Mesendoderm (in vitro differentiated cells): ENCODE results near the gene NLK.

Experiments
- DNase-seq: peaks from one replicate; pipeline ENCODE4 v3.0.0; 2013
- H2AK5ac ChIP-seq: 2 replicates; pipeline ENCODE4 v1.6.1; 2013; ENCODE audit warnings: low read length, inconsistent platforms
- H2BK120ac ChIP-seq: 2 replicates; pipeline ENCODE4 v1.6.1; 2013; ENCODE audit warnings: low read depth, mild to moderate bottlenecking, low read length, moderate library complexity, mixed read lengths
- H2BK15ac ChIP-seq: replicated peaks from 2 replicates; pipeline ENCODE4 v1.6.1; 2013; ENCODE audit warnings: low read depth, mild to moderate bottlenecking, moderate library complexity
- H2BK5ac ChIP-seq: 2 replicates; pipeline ENCODE4 v1.6.1; 2013; ENCODE audit warnings: low read length, inconsistent platforms
- H3K18ac ChIP-seq: 2 replicates; pipeline ENCODE4 v1.6.1; 2013; ENCODE audit warnings: mild to moderate bottlenecking, low read length, mixed read lengths
- H3K23ac ChIP-seq: one replicate; pipeline ENCODE4 v1.6.1; 2013; ENCODE audit warnings: low read length
- H3K27ac ChIP-seq: 2 replicates; pipeline ENCODE4 v1.5.1; 2013; ENCODE audit warnings: low read depth, mild to moderate bottlenecking, inconsistent platforms, low read length, moderate library complexity
- H3K27me3 ChIP-seq: 2 replicates; pipeline ENCODE4 v1.6.1; 2013; ENCODE audit warnings: low read length, control low read depth, mild to moderate bottlenecking, inconsistent platforms; ENCODE audit not compliant: insufficient read depth, poor library complexity
- H3K36me3 ChIP-seq: 2 replicates; pipeline ENCODE4 v1.6.1; 2013; ENCODE audit warnings: low read length, inconsistent platforms; ENCODE audit not compliant: control insufficient read depth, insufficient read depth
- H3K4ac ChIP-seq: one replicate; pipeline ENCODE4 v1.6.1; 2013; ENCODE audit warnings: low read depth, mild to moderate bottlenecking, low read length, moderate library complexity
- H3K4me1 ChIP-seq: 2 replicates; pipeline ENCODE4 v1.6.1; 2013; ENCODE audit warnings: low read depth, low read length, inconsistent platforms; ENCODE audit not compliant: control insufficient read depth
- H3K4me2 ChIP-seq: 2 replicates; pipeline ENCODE4 v1.6.1; 2013; ENCODE audit warnings: low read length
- H3K4me3 ChIP-seq: 2 replicates; pipeline ENCODE4 v1.5.1; 2013; ENCODE audit warnings: mild to moderate bottlenecking, low read length
- H3K56ac ChIP-seq: one replicate; pipeline ENCODE4 v1.6.1; 2013; ENCODE audit warnings: low read length
- H3K79me1 ChIP-seq: 2 replicates; pipeline ENCODE4 v1.6.1; 2013; ENCODE audit warnings: low read length, inconsistent platforms
- H3K79me2 ChIP-seq: 2 replicates; pipeline ENCODE4 v1.6.1; 2013; ENCODE audit warnings: mild to moderate bottlenecking, low read length; ENCODE audit not compliant: control insufficient read depth, insufficient read depth
- H3K9ac ChIP-seq: 2 replicates; pipeline ENCODE4 v1.6.1; 2013; ENCODE audit warnings: low read length, inconsistent platforms
- H4K5ac ChIP-seq: one replicate; pipeline ENCODE4 v1.6.1; 2013; ENCODE audit warnings: low read length
- H4K8ac ChIP-seq: one replicate; pipeline ENCODE4 v1.6.1; 2013; ENCODE audit warnings: low read depth, mild to moderate bottlenecking, control low read depth, low read length, moderate library complexity
- WGBS: extraction: QIAGEN DNeasy Blood & Tissue Kit; methylation state at CpG from one replicate; pipeline ENCODE4 v1.1.7; 2013; ENCODE audit warnings: low lambda C conversion rate, missing lambda C conversion rate; ENCODE audit not compliant: insufficient coverage; ENCODE audit errors: extremely low coverage; 5-methylcytosine and 5-hydroxymethylcytosine counted together

NLK gene

GRCh38 chr17:28131599-28131998 lies 89.1 kb downstream of the NLK start:
- H2AK5ac ChIP-seq, result no peak overlapping the region
- H3K4ac ChIP-seq, result no peak overlapping the region
- H3K18ac ChIP-seq, result no peak overlapping the region
- DNase-seq, result no peak
- H3K36me3 ChIP-seq, result no peaks in the 10 kb centered on the region
- no peaks in the 10 kb centered on the region for H3K4me1 ChIP-seq
- no peak overlapping the region for H3K56ac ChIP-seq
- H2BK15ac ChIP-seq, result no peak overlapping the region
- no peak overlapping the region for H2BK120ac ChIP-seq
- H3K4me3 ChIP-seq, result no peak overlapping the region
- no peak overlapping the region for H3K4me2 ChIP-seq
- H3K79me1 ChIP-seq, result no peaks in the 10 kb centered on the region
- WGBS, result no CpG with 5 or more reads among the region's 4 CpGs
- no peak overlapping the region for H2BK5ac ChIP-seq
- no peaks in the 10 kb centered on the region for H3K79me2 ChIP-seq
- H3K27me3 ChIP-seq, result no peaks in the 10 kb centered on the region
- no peak overlapping the region for H3K27ac ChIP-seq
- no peak overlapping the region for H3K23ac ChIP-seq
- H3K9ac ChIP-seq, result no peak overlapping the region
- no peak overlapping the region for H4K5ac ChIP-seq
- H4K8ac ChIP-seq, result no peak overlapping the region

DNA sequence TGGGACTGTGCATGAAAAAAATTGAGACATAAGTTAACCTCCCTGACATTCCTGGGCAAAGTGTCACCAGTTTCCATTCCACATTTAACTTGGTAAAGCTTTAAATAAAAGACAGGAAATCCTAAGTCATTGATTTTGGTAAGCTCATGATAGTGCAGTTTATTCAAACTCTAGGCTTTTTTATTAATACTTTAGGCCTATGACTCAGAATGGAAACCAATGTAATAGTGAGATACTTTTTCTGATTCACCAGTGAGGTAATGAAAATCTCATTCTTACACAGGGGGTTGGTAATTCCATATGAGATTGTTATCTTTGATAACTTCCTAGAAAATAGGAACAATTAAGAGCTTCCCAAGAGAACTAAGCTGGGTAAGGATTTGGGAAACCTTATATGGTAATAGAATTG lies 91.1 kb downstream of the NLK start:
- no peaks in the 10 kb centered on the region for H3K27me3 ChIP-seq
- H3K79me2 ChIP-seq, result no peaks in the 10 kb centered on the region
- H3K27ac ChIP-seq, result no peak overlapping the region
- H3K36me3 ChIP-seq, result no peaks in the 10 kb centered on the region
- no peak overlapping the region for H3K9ac ChIP-seq
- H3K23ac ChIP-seq, result no peak overlapping the region
- no peak overlapping the region for H4K8ac ChIP-seq
- no peak overlapping the region for H4K5ac ChIP-seq
- no peak overlapping the region for H3K56ac ChIP-seq
- H2AK5ac ChIP-seq, result no peak overlapping the region
- no peaks in the 10 kb centered on the region for H3K79me1 ChIP-seq
- no peak overlapping the region for H3K4ac ChIP-seq
- no peak overlapping the region for H3K4me2 ChIP-seq
- H3K4me1 ChIP-seq, result no peaks in the 10 kb centered on the region
- no peak for DNase-seq
- no peak overlapping the region for H3K18ac ChIP-seq
- no peak overlapping the region for H2BK15ac ChIP-seq
- no peak overlapping the region for H3K4me3 ChIP-seq
- no peak overlapping the region for H2BK5ac ChIP-seq
- H2BK120ac ChIP-seq, result no peak overlapping the region

DNA sequence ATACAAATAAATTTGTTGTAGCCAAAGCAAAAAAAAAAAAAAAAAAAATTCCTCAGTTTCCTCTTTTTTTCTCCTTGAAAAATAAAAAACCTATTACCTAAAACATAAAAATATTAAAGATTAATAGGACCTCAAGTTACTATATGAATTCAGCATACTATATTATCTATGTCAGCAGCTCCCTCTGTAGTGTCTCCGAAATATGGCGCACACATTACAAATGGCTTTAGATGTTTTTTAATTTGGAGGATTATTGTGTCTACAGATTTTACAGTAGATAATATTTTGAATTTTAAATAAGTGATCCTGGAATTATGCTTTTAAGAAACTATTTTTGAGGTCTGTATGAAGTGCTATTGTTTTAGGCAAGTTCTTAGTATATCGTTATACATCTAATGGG lies 94.4 kb downstream of the NLK start:
- Histone ChIP-seq H3K4me3 (no peak overlapping the region), H3K4me1 (no peaks in the 10 kb centered on the region), H2BK15ac (no peak overlapping the region), H3K27me3 (no peaks in the 10 kb centered on the region), H3K9ac (no peak overlapping the region), H2AK5ac (no peak overlapping the region), H3K79me2 (no peaks in the 10 kb centered on the region), H3K4ac (no peak overlapping the region), H3K23ac (no peak overlapping the region), H3K4me2 (no peak overlapping the region), H3K79me1 (no peaks in the 10 kb centered on the region), H3K56ac (no peak overlapping the region), H4K8ac (no peak overlapping the region), H3K18ac (no peak overlapping the region), H3K27ac (no peak overlapping the region), H2BK120ac (no peak overlapping the region), H4K5ac (no peak overlapping the region), H2BK5ac (no peak overlapping the region), H3K36me3 (no peaks in the 10 kb centered on the region)
- no peak for DNase-seq
- WGBS, result 100% methylated on average over 1 of the region's 3 CpGs

GRCh38 chr17:28139822-28140221 lies 97.3 kb downstream of the NLK start:
- no peak overlapping the region for H2AK5ac ChIP-seq
- no peak overlapping the region for H3K27ac ChIP-seq
- no peak overlapping the region for H4K5ac ChIP-seq
- WGBS, result no CpG with 5 or more reads among the region's 1 CpG
- no peaks in the 10 kb centered on the region for H3K27me3 ChIP-seq
- H3K4me1 ChIP-seq, result no peaks in the 10 kb centered on the region
- no peaks in the 10 kb centered on the region for H3K79me1 ChIP-seq
- H3K18ac ChIP-seq, result no peak overlapping the region
- H2BK15ac ChIP-seq, result no peak overlapping the region
- H3K4me2 ChIP-seq, result no peak overlapping the region
- H2BK5ac ChIP-seq, result no peak overlapping the region
- H3K23ac ChIP-seq, result no peak overlapping the region
- H3K56ac ChIP-seq, result no peak overlapping the region
- H2BK120ac ChIP-seq, result no peak overlapping the region
- no peak overlapping the region for H4K8ac ChIP-seq
- H3K4ac ChIP-seq, result no peak overlapping the region
- no peak overlapping the region for H3K4me3 ChIP-seq
- no peaks in the 10 kb centered on the region for H3K79me2 ChIP-seq
- H3K9ac ChIP-seq, result no peak overlapping the region
- DNase-seq, result no peak
- no peaks in the 10 kb centered on the region for H3K36me3 ChIP-seq

DNA sequence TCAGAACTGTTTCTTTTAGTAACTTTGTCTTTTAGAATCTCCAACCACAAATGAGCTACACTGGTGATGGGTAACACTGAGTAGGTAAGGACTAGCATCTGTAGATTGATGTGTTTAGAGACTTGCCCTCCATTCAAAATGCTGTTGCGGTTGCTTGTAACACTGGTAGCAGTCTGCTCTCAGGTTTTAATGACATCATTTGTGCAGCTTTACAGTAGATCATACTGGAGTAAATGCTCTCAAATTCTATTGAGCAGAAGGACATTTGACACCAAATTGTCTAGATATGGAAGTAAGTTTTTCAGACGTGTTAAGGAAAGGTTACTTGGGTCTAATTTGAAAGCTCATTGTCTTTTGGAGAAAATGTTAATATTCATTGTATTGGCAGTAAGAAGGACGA lies 98.8 kb downstream of the NLK start:
- Histone ChIP-seq H3K56ac (no peak overlapping the region), H3K23ac (no peak overlapping the region), H2BK15ac (no peak overlapping the region), H3K9ac (no peak overlapping the region), H3K79me2 (no peaks in the 10 kb centered on the region), H3K27ac (no peak overlapping the region), H3K4me3 (no peak overlapping the region), H2BK5ac (no peak overlapping the region), H4K8ac (no peak overlapping the region), H3K36me3 (no peaks in the 10 kb centered on the region), H4K5ac (no peak overlapping the region), H3K27me3 (no peaks in the 10 kb centered on the region), H2BK120ac (no peak overlapping the region), H3K4ac (no peak overlapping the region), H2AK5ac (no peak overlapping the region), H3K4me2 (no peak overlapping the region), H3K79me1 (no peaks in the 10 kb centered on the region), H3K18ac (no peak overlapping the region), H3K4me1 (no peaks in the 10 kb centered on the region)
- DNase-seq, result no peak
- WGBS, result no CpG with 5 or more reads among the region's 3 CpGs

DNA sequence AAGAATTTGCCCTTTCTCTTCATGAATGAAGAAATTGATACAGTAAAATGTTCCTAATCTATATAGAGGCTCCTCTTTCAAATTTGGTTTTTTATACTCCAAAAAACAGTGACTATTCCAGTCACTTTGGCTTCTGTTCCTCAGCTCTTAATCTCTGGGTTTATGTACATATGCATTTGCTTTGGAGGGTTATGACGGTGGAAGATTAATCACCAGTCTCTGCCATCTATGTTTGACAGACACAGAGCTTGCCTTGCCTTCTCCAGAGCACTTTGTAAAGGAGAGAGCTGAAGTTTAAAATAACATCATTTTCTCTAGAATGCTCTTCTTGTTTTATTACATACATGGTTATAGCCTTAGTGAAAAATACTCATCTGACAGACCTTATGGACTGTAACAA lies 99.3 kb downstream of the NLK start:
- Histone ChIP-seq H4K8ac (no peak overlapping the region), H3K4me2 (no peak overlapping the region), H3K79me2 (no peaks in the 10 kb centered on the region), H3K27me3 (no peaks in the 10 kb centered on the region), H3K4me1 (no peaks in the 10 kb centered on the region), H2BK15ac (no peak overlapping the region), H3K56ac (no peak overlapping the region), H4K5ac (no peak overlapping the region), H3K4me3 (no peak overlapping the region), H3K4ac (no peak overlapping the region), H3K9ac (no peak overlapping the region), H2AK5ac (no peak overlapping the region), H2BK120ac (no peak overlapping the region), H3K36me3 (no peaks in the 10 kb centered on the region), H3K23ac (no peak overlapping the region), H3K27ac (no peak overlapping the region), H3K79me1 (no peaks in the 10 kb centered on the region), H3K18ac (no peak overlapping the region), H2BK5ac (no peak overlapping the region)
- WGBS, result no CpG with 5 or more reads among the region's 1 CpG
- DNase-seq, result no peak
